PFSK-1 (cell line): Measurements from ENCODE around the gene SEC14L1.

ENCODE experiments used
- POLR2AphosphoS5 ChIP-seq: IDR thresholded peaks from 2 replicates; pipeline ENCODE4 v1.6.1; 2012; ENCODE audit warnings: low read depth, mild to moderate bottlenecking, control low read depth, low read length, moderate library complexity
- REST ChIP-seq, 2 experiments: IDR thresholded peaks; 2 replicates each; pipeline versions ENCODE4 v1.6.1 to v1.8.0; 2011 to 2012; ENCODE audit warnings: low read depth in 2 of 2, low read length in 2 of 2, control low read depth in 1 of 2, inconsistent platforms in 1 of 2, mild to moderate bottlenecking in 1 of 2, moderate library complexity in 1 of 2; ENCODE audit not compliant: insufficient read depth in 1 of 2
- SIN3A ChIP-seq: IDR thresholded peaks from 2 replicates; pipeline ENCODE4 v1.6.1; 2012; ENCODE audit warnings: mild to moderate bottlenecking, low read length, moderate library complexity, borderline replicate concordance; ENCODE audit not compliant: insufficient read depth

- TF ChIP-seq POLR2AphosphoS5 (no peak), REST (IDR thresholded peaks at IDR 0.05; ENCODE audit: insufficient read depth in 1 of 2, low read depth in 2 of 2, low read length in 2 of 2) (no peak), SIN3A (no peak)
These were observed 112.9 kb downstream of the SEC14L1 start for GRCh38 chr17:77253611-77254051.
